ENCODE measurements around the gene MBD3.

The MBD3 gene

GRCh38 chr19:1560286-1560882 lies 32.3 kb downstream of the MBD3 start:
- TF ChIP-seq CTCF (IDR thresholded peaks at IDR 0.05) = no peak

DNA sequence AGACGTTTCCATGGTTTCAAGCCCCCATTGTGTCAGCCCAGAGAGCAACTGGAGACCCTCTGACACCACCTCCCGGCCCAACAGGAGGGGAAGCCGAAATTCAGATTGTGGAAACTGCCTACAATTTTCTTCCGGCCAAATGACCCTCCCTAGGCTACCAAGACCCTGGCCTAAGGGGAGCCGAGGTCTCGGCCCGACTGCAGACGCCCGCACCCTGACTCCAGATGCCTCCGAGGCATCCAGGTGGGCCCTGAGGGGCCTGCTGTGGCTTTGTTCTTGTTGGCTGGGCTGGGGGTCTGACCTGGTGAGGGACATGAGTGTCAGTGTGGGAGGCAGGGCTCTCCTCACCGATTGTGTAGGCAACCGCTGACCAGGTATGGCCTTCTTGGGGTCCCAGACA lies 34.1 kb downstream of the MBD3 start:
- TF ChIP-seq CTCF (IDR thresholded peaks at IDR 0.05) = no peak
- no peaks in the 10 kb centered on the region for H3K36me3 ChIP-seq

More at GRCh38 chr19:1560286-1560882, 32.3 kb downstream of the MBD3 start:
- Histone ChIP-seq H3K4me1 (ENCODE audit: control insufficient read depth in 1 of 2, insufficient read depth in 1 of 2, low read depth in 1 of 2, low read length in 1 of 2) (no peaks in the 10 kb centered on the region), H3K4me3 (ENCODE audit: low read depth in 1 of 2, low read length in 1 of 2) (no peak overlapping the region), H3K27ac (no peak overlapping the region), H3K9me3 (no peaks in the 10 kb centered on the region), H3K27me3 (peaks cover 57% of the 10 kb centered on the region), H3K36me3 (no peaks in the 10 kb centered on the region)

DNA sequence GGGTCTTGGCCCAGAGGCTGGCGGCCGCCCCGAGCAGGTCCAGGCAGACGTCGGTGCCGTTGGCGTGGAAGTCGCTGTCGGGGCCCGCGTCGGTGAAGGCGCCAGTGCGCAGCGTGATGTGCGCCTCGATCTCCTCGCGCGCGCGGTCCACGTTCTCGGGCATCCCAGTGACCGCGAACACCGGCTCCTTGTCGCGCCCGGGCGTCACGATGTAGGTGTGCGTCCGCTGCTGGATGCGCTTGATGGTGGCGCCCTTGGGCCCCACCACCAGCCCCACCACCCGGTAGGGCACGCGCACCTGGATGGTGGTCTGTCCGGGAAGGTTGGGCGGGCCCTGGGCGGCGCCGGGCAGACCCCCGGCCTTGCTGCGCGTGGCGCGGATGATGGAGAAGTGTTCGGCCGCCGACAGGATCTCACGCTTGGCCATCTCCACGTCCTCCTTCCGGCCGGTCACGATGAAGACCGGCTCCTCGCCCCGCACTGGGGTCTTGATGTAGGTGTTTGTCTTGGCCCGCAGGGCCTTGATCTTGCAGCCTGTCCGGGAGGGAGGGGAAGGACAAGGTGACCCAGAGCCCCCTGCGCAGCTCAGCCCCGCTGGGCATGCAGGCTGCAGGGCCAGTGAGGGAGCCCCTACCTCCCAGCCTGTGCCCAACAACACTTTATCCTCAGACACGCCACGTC lies 36.1 kb downstream of the MBD3 start:
- Histone ChIP-seq H3K27me3 (peaks cover 32% of the 10 kb centered on the region), H3K36me3 (no peaks in the 10 kb centered on the region)
- no peak for TF ChIP-seq CTCF (IDR thresholded peaks at IDR 0.05)

More for the DNA sequence above, 34.1 kb downstream of the MBD3 start:
- Histone ChIP-seq H3K27me3 (peaks cover 39% of the 10 kb centered on the region), H3K27ac (no peak overlapping the region), H3K9me3 (no peaks in the 10 kb centered on the region), H3K4me1 (ENCODE audit: control insufficient read depth in 1 of 2, insufficient read depth in 1 of 2, low read depth in 1 of 2, low read length in 1 of 2) (no peaks in the 10 kb centered on the region), H3K4me3 (ENCODE audit: low read depth in 1 of 2, low read length in 1 of 2) (no peak overlapping the region)

GRCh38 chr19:1555487-1556389 lies 36.9 kb downstream of the MBD3 start:
- Histone ChIP-seq H3K9me3 (no peaks in the 10 kb centered on the region), H3K4me3 (ENCODE audit: low read depth in 1 of 2, low read length in 1 of 2) (no peak overlapping the region), H3K27me3 (peaks cover 27% of the 10 kb centered on the region), H3K4me1 (ENCODE audit: control insufficient read depth in 1 of 2, insufficient read depth in 1 of 2, low read depth in 1 of 2, low read length in 1 of 2) (no peaks in the 10 kb centered on the region), H3K36me3 (no peaks in the 10 kb centered on the region), H3K27ac (no peak overlapping the region)
- TF ChIP-seq CTCF (IDR thresholded peaks at IDR 0.05) = no peak

More for the DNA sequence above, 36.1 kb downstream of the MBD3 start:
- Histone ChIP-seq H3K4me1 (ENCODE audit: control insufficient read depth in 1 of 2, insufficient read depth in 1 of 2, low read depth in 1 of 2, low read length in 1 of 2) (no peaks in the 10 kb centered on the region), H3K9me3 (no peaks in the 10 kb centered on the region), H3K4me3 (ENCODE audit: low read depth in 1 of 2, low read length in 1 of 2) (no peak overlapping the region), H3K27ac (no peak overlapping the region)

GRCh38 chr19:1554968-1555367 lies 37.7 kb downstream of the MBD3 start:
- no peak overlapping the region for H3K27ac ChIP-seq
- no peaks in the 10 kb centered on the region for H3K4me1 ChIP-seq (ENCODE audit: control insufficient read depth in 1 of 2, insufficient read depth in 1 of 2, low read depth in 1 of 2, low read length in 1 of 2)
- no peaks in the 10 kb centered on the region for H3K36me3 ChIP-seq
- H3K9me3 ChIP-seq = no peaks in the 10 kb centered on the region
- peaks cover 19% of the 10 kb centered on the region for H3K27me3 ChIP-seq
- H3K4me3 ChIP-seq (ENCODE audit: low read depth in 1 of 2, low read length in 1 of 2) = no peak overlapping the region
- TF ChIP-seq CTCF (IDR thresholded peaks at IDR 0.05) = no peak

All from neutrophil (primary cell).